Activated gamma-delta T cell (primary cell): ENCODE data around the gene ADAMTS12.
"Not testable (repeated sequence)": the region's sequence is repeated elsewhere in the genome, so short reads cannot be mapped to it uniquely, and the experiment has no call there.

ENCODE experiments used
- DNase-seq: peaks from one replicate; lab custom pipeline; 2025; lab: John Stamatoyannopoulos, UW

ADAMTS12 gene

DNA sequence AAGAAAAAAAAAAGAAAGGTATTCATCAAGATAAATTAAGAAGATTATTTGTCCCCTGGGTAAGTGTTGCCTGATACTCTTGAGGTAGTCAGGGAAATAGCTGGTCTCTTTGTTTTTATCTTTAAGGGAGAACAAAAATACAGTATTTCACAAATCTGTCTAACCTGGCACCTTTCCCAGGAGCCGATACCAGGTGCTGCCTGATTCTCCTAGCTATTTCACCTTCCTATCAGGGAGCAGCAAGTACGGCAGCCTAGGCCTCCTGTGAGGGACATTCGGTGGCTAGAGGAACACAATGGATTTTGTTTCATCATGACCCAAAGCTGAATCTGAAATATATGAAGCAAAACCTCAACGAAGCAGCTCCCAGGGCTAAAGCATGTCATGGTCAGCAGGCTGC lies 365.0 kb downstream of the ADAMTS12 start:
- no peak for DNase-seq

DNA sequence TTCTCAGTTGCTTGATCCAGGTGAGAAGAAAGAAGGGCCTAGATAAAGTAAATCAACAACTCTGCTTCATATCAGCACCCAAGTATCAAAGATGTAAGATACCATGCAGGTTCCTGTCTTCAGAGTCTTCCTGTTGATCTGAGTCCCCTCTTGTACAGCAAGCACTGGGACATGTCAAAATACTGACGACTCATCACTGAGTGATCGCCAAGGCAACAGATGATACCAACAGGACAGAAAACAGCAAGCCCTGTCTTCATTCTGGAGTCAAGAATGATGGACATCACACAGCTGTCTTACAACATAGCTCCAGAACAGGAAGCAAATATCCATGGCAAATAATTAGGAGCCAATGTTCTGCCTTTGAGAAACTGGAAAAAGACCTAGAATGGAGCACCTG lies 367.3 kb downstream of the ADAMTS12 start:
- no peak for DNase-seq

DNA sequence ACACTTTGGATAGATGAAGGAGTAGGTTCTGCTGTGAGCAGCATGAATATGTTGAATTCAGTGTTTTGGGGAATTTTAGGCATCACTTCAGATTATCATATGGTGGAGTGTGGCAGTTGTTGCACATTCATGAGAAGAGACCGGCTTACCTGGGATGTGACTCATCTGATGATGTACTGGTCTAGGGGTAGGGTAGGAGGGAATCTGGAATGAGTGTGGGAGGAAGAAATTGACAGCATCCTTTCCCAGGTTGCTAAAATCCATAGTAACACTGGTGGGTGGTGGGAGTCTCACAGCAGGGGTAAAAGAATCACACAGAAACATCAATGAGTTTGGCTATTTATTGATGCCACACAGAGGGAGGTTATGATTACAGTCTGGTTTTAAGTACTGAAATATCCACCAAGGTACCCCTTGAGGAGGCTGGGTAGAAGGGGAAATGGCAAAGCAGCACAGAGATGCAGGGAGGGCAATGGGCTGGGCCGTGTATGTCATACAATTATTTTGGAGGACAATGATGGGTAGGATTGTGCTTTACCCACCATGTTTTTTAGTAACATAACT lies 368.5 kb downstream of the ADAMTS12 start:
- DNase-seq, result no peak

DNA sequence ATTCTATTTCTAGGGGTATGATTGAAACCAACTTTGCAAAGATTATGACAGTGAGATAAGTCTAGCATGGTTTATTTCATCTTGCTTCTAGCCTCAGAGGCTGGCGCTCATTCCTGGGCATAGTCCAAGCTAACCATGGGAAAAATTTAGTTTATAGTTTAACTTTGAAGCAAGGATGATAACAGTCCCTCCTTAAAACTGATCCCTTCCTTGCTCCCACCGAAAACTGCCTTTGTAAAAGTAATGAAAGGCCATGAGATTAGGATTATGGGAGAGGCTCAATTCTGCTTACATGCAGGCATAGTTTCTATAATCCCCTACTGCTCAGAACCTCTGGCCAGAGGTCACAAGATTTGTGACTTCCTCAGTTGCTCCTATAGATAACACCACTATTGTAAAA lies 375.4 kb downstream of the ADAMTS12 start:
- DNase-seq, result no peak

DNA sequence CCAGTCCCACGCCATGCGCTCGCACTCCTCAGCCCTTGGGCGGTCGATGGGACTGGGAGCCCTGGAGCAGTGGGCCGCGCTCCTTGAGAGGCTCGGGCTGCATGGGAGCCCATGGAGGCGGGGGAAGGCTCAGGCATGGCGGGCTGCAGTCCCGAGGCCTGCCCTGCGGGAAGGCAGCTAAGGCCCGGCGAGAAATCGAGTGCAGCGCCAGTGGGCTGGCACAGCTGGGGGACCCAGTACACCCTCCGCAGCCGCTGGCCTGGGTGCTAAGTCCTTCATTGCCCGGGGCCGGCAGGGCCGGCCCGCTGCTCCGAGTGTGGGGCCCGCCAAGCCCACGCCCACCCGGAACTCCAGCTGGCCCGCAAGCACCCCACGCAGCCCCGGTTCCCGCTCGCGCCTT lies 376.4 kb downstream of the ADAMTS12 start:
- DNase-seq, result not testable (repeated sequence)

DNA sequence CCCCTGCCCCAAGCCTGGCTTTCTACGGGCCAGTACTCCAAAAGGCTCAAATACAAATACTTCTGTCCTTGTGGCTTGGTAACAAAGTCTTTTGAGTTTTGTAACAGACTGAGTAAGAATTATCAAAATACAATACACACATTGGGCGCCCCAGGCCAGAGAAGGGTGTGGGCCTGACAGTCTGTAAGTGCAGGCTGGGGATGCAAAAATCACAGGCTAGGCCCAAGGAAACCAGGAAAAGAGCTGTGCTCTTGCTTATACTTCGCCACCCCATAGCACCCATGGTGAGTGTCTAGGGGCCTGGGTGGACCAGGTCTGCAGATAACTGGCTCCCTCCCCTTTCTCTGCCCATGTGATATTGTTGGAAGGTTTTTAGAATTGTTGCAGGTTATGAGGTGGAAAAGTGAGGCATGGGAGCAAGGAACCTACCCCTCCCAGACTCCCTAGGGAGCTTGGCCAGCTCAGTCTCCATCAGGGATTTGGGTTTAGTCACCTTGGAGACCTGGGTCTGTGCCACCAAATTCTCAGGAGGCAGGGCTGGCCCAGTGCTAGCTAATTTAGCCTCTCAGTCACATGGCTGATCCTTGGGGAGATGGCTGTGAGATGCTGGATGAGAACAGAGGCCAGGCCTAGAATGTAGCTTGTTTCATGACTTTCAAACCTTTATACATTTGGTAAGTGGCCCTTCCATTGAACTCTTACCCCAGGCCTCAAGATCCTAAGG lies 378.2 kb downstream of the ADAMTS12 start:
- no peak for DNase-seq

DNA sequence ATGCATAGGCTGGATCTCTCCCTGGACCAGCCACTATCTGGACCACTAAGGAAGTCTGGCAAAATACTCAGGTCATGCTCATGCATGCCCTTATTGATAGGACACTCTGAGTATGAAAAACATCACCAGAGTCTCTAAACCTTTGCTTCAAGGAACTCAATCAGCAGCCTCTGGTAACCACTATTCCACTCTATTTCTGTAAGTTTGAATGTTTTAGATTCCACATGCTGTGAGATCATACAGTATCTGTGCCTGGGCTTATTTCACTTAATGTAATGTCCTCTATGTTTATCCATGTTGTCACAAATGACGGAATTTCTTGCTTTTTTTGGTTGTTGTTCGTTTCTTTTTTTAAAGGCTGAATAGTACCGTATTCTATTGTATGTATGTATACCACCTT lies 382.8 kb downstream of the ADAMTS12 start:
- DNase-seq, result no peak

DNA sequence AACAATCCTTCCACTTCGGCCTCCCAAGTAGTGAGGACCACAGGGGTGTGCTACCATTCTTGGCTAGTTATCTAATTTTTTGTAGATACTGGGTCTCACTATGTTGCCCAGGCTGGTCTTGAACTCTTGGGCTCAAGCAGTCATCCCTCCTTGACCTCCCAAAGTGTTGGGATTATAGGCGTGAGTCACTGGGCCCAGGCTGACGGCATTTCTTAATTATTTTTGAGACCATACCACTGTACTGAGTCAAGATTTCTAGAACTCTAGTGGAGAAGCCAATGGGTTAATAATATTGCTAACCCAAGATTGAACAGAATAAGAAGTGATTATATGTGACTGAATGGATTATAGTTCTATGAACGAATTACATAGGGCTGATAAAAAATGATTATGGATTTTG lies 384.4 kb downstream of the ADAMTS12 start:
- no peak for DNase-seq

DNA sequence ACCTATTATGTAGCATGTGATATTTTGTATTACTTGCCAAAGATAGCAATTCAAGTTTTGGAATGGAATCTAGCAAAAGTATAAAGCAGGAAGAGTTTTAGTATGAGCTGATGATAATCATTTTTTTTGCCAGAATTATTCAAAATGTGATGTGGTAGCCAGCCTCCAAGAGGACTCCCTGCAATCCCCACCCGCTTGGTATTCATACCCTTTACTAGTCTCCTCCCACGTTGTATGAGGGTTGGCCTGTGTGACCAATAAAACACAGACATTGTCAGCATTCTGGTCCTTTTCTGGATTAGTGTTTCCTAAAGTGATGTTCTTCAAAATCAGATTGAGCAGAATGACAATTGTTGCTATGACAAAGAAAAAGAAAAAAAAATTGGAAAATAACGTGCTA lies 387.2 kb downstream of the ADAMTS12 start:
- DNase-seq, result no peak

DNA sequence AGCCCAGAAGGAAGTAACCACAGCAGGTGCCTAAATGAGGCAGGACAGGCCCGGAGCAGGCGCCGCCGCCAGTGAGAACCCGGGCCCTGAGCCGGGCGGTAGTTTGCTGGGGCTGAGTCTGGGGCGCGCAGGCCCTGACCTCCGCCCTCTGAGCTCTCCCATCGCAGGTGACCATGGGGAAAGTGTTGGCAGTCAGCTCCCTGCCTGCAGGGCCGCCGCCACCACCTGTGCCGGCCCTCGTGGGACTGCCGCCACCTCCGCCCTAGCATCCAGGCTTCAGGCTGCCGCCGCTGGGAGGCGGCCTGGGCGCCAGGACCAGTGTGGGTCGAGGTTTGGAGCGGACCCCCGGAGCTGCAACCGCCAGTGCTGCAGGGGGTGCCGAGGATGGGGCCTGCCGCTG lies 389.9 kb downstream of the ADAMTS12 start:
- no peak for DNase-seq

DNA sequence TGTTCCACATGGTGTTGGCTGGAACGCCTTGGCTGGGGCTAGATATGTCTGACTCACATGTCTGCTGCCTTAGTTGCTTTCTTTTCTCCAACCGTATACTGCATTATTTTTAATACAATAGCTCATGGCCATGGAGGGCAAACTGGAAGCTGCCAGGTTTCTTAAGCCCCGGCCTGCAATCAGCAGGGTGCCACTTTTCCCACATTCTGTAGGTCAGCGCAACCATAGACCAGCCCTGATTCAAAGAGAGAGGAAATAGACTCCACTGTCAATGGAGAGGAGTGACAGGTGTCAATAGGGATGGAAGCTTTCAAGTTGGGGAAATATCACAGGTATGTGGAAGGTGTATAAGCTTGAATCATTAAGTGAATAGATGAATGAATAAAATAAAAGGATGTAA lies 390.5 kb downstream of the ADAMTS12 start:
- DNase-seq, result no peak

DNA sequence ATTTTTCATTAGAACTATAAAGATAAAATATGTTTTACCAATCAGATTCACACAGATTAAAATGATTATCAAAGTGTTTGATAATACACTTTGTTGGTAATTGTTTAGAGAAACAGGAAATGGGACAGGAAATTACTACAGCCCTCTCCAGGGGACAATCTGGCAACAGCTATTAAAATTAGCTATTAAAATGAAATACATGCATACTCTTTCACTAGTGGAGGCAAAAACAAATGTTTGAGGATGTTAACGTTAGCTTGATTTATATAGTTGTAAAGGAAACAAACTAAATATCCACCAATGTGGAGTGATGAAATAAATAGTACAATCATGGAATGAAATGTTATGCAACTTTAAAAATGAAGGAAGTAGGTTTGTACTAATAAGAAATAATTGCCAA lies 397.3 kb downstream of the ADAMTS12 start:
- no peak for DNase-seq

DNA sequence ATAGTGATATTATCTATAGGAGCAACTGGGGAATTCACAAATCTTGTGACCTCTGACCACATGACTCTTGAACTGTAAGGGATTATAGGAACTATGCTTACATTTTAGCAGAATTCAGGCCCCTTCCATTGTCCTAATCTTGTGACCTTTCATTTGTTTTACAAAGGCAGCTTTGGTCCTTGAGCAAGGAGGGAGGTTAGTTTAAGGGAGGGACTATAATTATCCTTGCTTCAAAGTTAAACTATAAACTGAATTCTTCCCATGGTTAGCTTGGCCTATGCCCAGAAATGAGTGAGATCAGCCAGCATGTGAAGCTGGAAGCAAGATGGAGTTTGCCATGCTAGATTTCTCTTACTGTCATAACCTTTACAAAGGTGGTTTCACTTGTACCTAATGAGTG lies 399.8 kb downstream of the ADAMTS12 start:
- no peak for DNase-seq

DNA sequence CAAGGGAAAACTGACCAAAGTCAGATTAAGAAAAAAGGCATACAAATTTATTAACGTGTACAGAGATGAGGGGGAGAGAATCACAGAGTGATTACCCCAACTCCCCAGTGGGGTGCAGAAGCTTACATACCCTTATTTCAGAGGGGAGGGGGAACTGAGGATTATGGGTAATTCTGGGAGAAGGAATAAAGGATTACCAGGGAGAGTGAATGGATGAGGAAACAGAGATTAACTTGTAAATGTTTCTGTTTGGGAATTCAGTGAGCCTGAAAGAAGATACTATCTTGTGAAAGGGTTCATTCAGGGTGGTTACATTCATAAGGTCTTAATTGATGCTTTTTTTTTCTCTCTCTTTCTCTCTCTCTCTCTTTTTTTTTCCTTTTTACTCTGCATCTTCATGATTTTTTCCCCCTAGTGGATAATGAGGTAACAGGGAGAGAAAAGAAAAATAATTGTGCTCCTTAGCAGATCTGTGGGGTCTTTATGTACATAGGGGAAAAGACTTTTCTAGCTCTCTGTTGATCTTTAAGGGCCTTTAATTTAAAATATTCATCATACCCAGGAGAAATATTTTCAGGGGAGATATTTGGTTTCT lies 401.6 kb downstream of the ADAMTS12 start:
- no peak for DNase-seq

DNA sequence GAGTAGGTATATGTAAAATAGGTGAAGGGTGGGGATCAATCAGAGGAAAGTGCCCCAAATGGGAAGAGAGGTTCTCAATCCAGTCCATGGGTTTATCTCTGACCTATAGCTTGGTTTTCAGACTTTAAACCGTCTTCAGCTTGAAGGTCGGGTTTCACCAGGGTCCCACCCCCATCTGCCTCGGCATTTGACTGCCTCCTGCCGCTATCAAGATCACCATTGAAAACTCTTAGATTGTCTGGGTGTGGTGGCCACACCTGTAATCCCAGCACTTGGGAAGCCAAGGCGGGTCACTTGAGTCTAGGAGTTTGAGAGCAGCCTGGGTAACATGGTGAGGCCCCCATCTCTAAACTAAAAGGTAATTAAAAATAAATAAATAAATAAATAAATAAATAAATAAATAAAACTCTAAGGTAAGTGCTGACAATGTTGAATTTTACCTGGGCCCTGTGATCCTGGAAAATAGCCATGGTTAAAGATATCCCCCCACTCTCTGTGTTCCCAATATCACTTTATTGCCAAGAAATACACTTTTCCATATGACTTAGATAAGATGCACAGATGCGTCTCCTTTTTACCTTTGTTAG lies 402.2 kb downstream of the ADAMTS12 start:
- DNase-seq, result no peak

DNA sequence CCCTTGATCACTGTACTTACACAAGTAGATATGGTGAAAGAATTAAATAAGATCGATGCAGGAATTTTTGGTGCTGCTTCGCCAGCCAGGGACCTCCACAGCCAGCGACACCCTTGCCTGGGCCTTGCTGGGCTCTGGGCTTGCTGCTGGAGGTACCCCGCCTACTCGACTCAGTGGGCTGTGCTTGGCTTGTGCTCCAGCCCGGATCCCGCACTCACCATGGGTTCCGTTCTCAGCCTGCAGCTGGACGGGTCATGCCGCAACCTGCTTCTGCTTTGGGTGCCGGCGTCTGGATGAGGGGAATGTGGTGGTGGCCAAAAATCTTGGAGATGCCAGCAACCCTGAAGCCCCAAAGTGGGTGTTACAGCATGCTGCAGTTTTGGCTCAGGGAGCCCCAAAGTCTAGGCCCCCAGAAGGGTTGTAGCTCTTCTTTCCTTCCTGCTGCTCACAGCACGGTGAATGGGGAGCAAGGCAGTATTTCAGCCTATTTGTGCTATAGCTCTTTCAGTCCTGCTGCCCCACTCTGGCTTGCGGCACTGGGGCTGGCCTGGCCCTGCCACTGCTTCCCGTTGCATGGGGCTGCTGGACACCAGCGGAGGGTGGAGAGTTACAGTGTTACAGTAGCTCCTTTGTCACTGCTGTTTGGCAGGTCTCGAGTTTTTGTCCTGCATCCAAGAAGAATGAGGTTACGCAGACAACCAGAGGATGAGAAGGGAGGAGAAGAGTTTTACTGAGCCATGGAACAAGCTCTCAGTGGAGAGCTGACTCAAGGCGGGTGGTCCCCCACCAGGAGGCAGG lies 403.0 kb downstream of the ADAMTS12 start:
- no peak for DNase-seq

DNA sequence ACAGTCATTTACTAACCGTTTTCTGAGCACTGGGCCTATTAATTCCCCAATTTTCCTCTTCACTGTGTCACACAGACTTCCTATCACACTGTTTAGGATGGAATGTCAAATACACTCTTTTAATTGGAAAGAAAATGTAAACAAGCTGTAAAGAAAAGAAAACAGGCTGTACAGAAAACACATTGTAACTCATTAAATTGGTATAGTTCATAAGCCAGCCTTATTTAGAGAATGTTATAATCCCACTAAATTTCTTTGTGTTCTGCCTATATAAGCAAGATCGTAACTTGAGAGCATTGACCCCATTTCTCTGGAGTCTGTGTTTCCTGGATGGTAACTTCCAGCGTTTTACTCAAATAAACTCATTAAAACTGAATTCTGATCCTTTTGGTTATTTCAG lies 404.6 kb downstream of the ADAMTS12 start:
- no peak for DNase-seq

DNA sequence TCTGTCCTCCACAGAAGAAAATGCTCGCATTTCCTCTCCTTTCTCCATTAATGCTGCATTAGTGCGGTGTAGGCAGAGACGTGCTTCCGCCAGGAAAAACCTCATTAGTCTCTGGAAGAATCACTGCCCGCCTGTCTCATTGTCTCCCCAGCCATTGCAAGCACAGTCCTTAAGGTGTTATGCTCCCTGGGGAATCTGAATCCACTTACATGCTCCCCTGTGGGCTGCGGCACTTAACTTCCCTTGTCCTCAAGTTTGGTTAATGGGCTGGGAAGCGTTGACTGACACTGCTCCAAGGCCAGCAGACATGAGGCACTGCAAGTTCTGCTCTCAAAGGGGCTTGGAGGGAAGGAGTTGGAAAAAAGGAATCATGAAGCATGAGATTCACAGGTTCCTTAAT lies 409.5 kb downstream of the ADAMTS12 start:
- DNase-seq, result no peak

DNA sequence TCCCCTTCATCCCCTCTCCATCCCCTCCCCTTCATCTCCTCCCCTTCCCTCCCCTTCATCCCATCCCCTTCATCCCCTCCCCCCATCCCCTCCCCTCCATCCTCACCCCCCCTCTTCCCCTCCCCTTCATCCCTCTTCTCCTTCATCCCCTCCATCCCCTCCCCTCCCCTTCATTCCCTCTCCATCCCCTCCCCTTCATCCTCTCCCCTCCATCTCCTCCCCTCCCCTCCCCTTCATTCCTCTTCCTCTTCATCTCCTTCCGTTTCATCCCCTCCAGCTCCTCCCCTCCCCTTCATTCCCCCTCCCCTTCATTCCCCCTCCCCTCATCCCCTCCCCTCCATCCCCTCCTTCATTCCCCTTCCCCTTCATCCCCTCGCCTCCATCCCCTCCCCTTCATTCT lies 410.9 kb downstream of the ADAMTS12 start:
- no peak for DNase-seq

DNA sequence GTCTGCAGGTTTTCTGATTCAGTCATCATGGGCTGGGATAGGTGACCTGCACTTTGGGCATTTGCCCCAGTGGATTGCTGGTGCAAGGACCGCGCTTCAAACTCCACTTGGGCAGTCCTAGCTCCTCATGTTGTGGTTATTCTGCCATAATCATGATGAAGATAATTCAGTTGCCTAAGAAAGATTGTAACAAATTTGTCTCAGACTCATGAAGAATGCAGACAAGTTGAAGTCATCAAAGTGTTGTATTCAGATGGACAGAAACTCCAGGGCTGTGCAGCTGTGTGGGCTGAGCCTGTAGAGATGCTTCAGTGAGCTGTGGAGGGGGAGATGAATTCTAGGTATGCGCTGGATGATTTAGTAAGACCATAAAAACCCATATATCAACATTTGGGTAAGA lies 412.5 kb downstream of the ADAMTS12 start:
- DNase-seq, result no peak

DNA sequence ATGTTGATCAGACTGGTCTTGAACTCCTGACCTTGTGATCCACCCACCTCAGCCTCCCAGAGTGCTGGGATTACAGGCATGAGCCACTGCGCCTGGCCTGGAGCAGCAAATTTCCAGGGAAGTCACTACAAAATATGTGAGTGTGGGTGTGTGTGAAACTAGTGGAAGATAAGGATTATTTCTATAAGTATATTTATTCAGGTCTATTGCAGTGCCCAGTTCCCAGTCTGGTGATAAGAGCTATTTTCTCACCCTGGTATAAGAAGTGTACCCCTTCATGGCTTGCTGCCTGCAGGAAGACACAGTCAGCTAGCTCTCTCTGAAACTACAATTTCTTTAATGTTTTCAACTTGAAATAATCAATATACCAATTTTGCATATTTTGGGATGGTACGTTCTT lies 414.0 kb downstream of the ADAMTS12 start:
- no peak for DNase-seq

DNA sequence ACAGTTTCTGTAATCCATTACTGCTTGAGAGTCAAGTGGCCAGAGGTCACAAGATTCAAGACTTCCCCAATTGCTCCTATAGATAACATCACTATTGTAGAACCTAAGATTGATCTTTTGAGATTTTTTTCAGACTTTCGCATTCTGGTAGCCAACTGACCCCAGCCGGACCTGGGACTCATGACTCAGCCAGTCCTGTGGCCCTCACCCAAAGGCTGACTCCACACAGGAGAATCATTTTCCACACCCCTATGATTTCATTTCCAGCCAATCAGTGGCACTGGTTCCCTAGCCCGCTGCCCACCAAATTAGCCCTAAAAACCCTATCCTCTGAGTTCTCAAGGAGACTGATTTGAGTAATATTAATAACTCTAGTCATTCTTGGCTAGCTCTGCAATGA lies 414.8 kb downstream of the ADAMTS12 start:
- DNase-seq, result no peak

DNA sequence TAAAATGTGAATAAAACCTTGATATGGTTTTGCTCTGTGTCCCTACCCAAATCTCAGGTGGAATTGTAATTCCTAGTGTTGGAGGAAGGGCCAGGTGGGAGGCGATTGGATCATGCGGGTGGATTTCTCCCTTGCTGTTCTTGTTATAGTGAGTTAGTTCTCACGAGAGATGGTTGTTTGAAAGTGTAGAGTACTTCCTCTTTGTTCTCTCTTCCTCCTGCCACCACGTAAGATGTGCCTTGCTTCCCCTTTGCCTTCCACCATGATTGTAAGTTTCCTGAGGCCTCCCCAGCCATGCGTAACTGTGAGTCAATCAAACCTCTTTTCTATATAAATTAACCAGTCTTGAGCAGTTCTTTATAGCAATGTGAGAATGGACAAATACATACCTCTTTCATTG lies 416.1 kb downstream of the ADAMTS12 start:
- no peak for DNase-seq
